Peyer's patch (tissue), 4 donors: ENCODE data around the gene ITGAL. TPM values are rescaled to one million over a fixed set of nuclear protein-coding genes. Genes with fewer than 3 reads are reported as not detected.

Experiments
- DNase-seq, 3 donors: peaks; one replicate each; pipeline ENCODE4 v3.0.0-alpha.2; 2017 to 2019
- H3K27ac ChIP-seq, 4 donors: fragments of 200-600 bp; sonication (generic); one replicate each; pipeline ENCODE4 v1.5.1; 2016 to 2019
- H3K27me3 ChIP-seq, 2 donors: fragments of 200-600 bp; sonication (generic); one replicate each; pipeline ENCODE4 v1.5.1; 2019
- H3K36me3 ChIP-seq, 3 donors: fragments of 200-600 bp; sonication (generic); one replicate each; pipeline ENCODE4 v1.5.1; 2016 to 2019
- H3K4me1 ChIP-seq, 4 donors: fragments of 200-600 bp; sonication (generic); one replicate each; pipeline ENCODE4 v1.5.1; 2016 to 2019
- H3K4me3 ChIP-seq, 4 donors: fragments of 200-600 bp; sonication (generic); 1 replicate in 3 of 4; 2 replicates in 1 of 4; pipeline ENCODE4 v1.5.1; 2016 to 2019; ENCODE audit warnings: mild to moderate bottlenecking in 1 of 4
- H3K9me3 ChIP-seq, 4 donors: fragments of 200-600 bp; sonication (generic); one replicate each; pipeline ENCODE4 v1.5.1; 2016 to 2019; ENCODE audit warnings: mild to moderate bottlenecking in 1 of 4
- CTCF ChIP-seq, 6 experiments: fragments of 450-650 bp in 4 of 6; fragments of 200-600 bp in 2 of 6; sonication (generic) in 1 of 6; IDR thresholded peaks; one replicate each; pipeline ENCODE4 v1.5.1; 2017 to 2019; ENCODE audit warnings: antibody characterized with exemption in 6 of 6, mild to moderate bottlenecking in 3 of 6, moderate library complexity in 1 of 6
- POLR2A ChIP-seq, 2 donors: fragments of 450-650 bp; IDR thresholded peaks; one replicate each; pipeline ENCODE4 v1.5.1; 2017; ENCODE audit warnings: antibody characterized with exemption in 2 of 2, mild to moderate bottlenecking in 2 of 2, moderate library complexity in 2 of 2
- total RNA-seq, 4 donors: library from RNA; depleted of rRNA; stranded (reverse); fragments of >200 nt; gene quantifications; one replicate each; pipeline ENCODE4 v1.1.0, GENCODE V29; 2016

The ITGAL gene
- total RNA-seq, 4 donors from 2014 or later: 4.3 to 52.0 (median 13.0) TPM

GRCh38 chr16:30543067-30543466 is 70.5 kb downstream of the ITGAL start:
- no peak for DNase-seq
- TF ChIP-seq CTCF (IDR thresholded peaks at IDR 0.05): no peak
- no peak for TF ChIP-seq POLR2A (IDR thresholded peaks at IDR 0.05)
- H3K36me3 ChIP-seq: no peaks in the 10 kb centered on the region
- no peaks in the 10 kb centered on the region for H3K27me3 ChIP-seq
- H3K4me1 ChIP-seq: peaks cover 0 to 18% (median 0%) of the 10 kb centered on the region in 4 donors
- no peaks in the 10 kb centered on the region for H3K9me3 ChIP-seq
- no peak overlapping the region for H3K4me3 ChIP-seq
- H3K27ac ChIP-seq: no peak overlapping the region

GRCh38 chr16:30546115-30546514 is 73.6 kb downstream of the ITGAL start:
- TF ChIP-seq POLR2A (IDR thresholded peaks at IDR 0.05) (no peak), CTCF (IDR thresholded peaks at IDR 0.05) (no peak)
- Histone ChIP-seq H3K4me1 (peaks cover 0 to 26% (median 0%) of the 10 kb centered on the region in 4 donors), H3K36me3 (no peaks in the 10 kb centered on the region), H3K4me3 (no peak overlapping the region), H3K27me3 (no peaks in the 10 kb centered on the region), H3K27ac (no peak overlapping the region), H3K9me3 (no peaks in the 10 kb centered on the region)
- DNase-seq: no peak

GRCh38 chr16:30548416-30549253 is 76.1 kb downstream of the ITGAL start:
- H3K27ac ChIP-seq: peak overlapping the region in 2 of 4 donors; percentile 2 to 16
- TF ChIP-seq POLR2A (IDR thresholded peaks at IDR 0.05): no peak
- no peak for TF ChIP-seq CTCF (IDR thresholded peaks at IDR 0.05)
- peaks cover 0 to 12% (median 2%) of the 10 kb centered on the region in 4 donors for H3K4me1 ChIP-seq

GRCh38 chr16:30551781-30552180 is 79.2 kb downstream of the ITGAL start:
- no peaks in the 10 kb centered on the region for H3K27me3 ChIP-seq
- peaks cover 0 to 27% (median 0%) of the 10 kb centered on the region in 3 donors for H3K36me3 ChIP-seq
- peak overlapping the region in 3 of 4 donors; percentile 3 to 22 (median 18) for H3K27ac ChIP-seq
- H3K4me1 ChIP-seq: peaks cover 0 to 22% (median 3%) of the 10 kb centered on the region in 4 donors
- DNase-seq: peak in 2 of 3 donors; percentile 36 to 53
- no peaks in the 10 kb centered on the region for H3K9me3 ChIP-seq
- TF ChIP-seq CTCF (IDR thresholded peaks at IDR 0.05) (no peak), POLR2A (IDR thresholded peaks at IDR 0.05) (no peak)
- no peak overlapping the region for H3K4me3 ChIP-seq

More at GRCh38 chr16:30548416-30549253, 76.1 kb downstream of the ITGAL start:
- no peaks in the 10 kb centered on the region for H3K27me3 ChIP-seq
- H3K9me3 ChIP-seq: no peaks in the 10 kb centered on the region
- DNase-seq: no peak
- H3K36me3 ChIP-seq: no peaks in the 10 kb centered on the region
- H3K4me3 ChIP-seq: no peak overlapping the region

- DNase-seq: no peak
- peaks cover 0 to 29% (median 5%) of the 10 kb centered on the region in 4 donors for H3K4me1 ChIP-seq
- H3K4me3 ChIP-seq: no peak overlapping the region
- peaks cover 0 to 27% (median 0%) of the 10 kb centered on the region in 3 donors for H3K36me3 ChIP-seq
- no peaks in the 10 kb centered on the region for H3K27me3 ChIP-seq
- no peak for TF ChIP-seq POLR2A (IDR thresholded peaks at IDR 0.05)
- TF ChIP-seq CTCF (IDR thresholded peaks at IDR 0.05): no peak
- H3K27ac ChIP-seq: peak overlapping the region in 2 of 4 donors; percentile 5 to 19
- no peaks in the 10 kb centered on the region for H3K9me3 ChIP-seq
Observed at GRCh38 chr16:30552956-30553355, 80.4 kb downstream of the ITGAL start.
